Measurements from ENCODE around the gene DNAJC13.
"Not testable (repeated sequence)": the region's sequence is repeated elsewhere in the genome, so short reads cannot be mapped to it uniquely, and the experiment has no call there.

DNAJC13 gene

GRCh38 chr3:132543011-132543739 is 125.9 kb downstream of the DNAJC13 start:
- DNase-seq (ENCODE audit: low read depth in 2 of 2) = no peak

- DNase-seq (ENCODE audit: low read depth in 2 of 2) = no peak
These were observed 126.8 kb downstream of the DNAJC13 start for GRCh38 chr3:132544130-132544529.

GRCh38 chr3:132545471-132545870 is 128.2 kb downstream of the DNAJC13 start:
- no peak for DNase-seq (ENCODE audit: low read depth in 2 of 2)

GRCh38 chr3:132549169-132549568 is 131.9 kb downstream of the DNAJC13 start:
- no peak for DNase-seq (ENCODE audit: low read depth in 2 of 2)

GRCh38 chr3:132549890-132550578 is 132.7 kb downstream of the DNAJC13 start:
- no peak for DNase-seq (ENCODE audit: low read depth in 2 of 2)

GRCh38 chr3:132550579-132551305 is 133.4 kb downstream of the DNAJC13 start:
- DNase-seq (ENCODE audit: low read depth in 2 of 2) = no peak

- no peak for DNase-seq (ENCODE audit: low read depth in 2 of 2)
These were observed 136.5 kb downstream of the DNAJC13 start for GRCh38 chr3:132553826-132554225.

- DNase-seq (ENCODE audit: low read depth in 2 of 2) = no peak
These were observed 137.1 kb downstream of the DNAJC13 start for GRCh38 chr3:132554437-132554836.

GRCh38 chr3:132555306-132556035 is 138.2 kb downstream of the DNAJC13 start:
- DNase-seq (ENCODE audit: low read depth in 2 of 2) = no peak

GRCh38 chr3:132556036-132556386 is 138.7 kb downstream of the DNAJC13 start:
- DNase-seq (ENCODE audit: low read depth in 2 of 2) = not testable (repeated sequence)

- DNase-seq (ENCODE audit: low read depth in 2 of 2) = no peak
These were observed 139.3 kb downstream of the DNAJC13 start for GRCh38 chr3:132556508-132557159.

GRCh38 chr3:132561003-132561402 is 143.7 kb downstream of the DNAJC13 start:
- DNase-seq (ENCODE audit: low read depth in 2 of 2) = no peak

GRCh38 chr3:132563420-132564069 is 146.2 kb downstream of the DNAJC13 start:
- DNase-seq (ENCODE audit: low read depth in 2 of 2) = no peak

GRCh38 chr3:132564070-132564465 is 146.8 kb downstream of the DNAJC13 start:
- no peak for DNase-seq (ENCODE audit: low read depth in 2 of 2)

- DNase-seq (ENCODE audit: low read depth in 2 of 2) = no peak
These were observed 151.1 kb downstream of the DNAJC13 start for GRCh38 chr3:132568422-132568821.

- DNase-seq (ENCODE audit: low read depth in 2 of 2) = no peak
These were observed 151.9 kb downstream of the DNAJC13 start for GRCh38 chr3:132569153-132569552.

GRCh38 chr3:132569580-132569979 is 152.3 kb downstream of the DNAJC13 start:
- no peak for DNase-seq (ENCODE audit: low read depth in 2 of 2)

GRCh38 chr3:132570016-132570415 is 152.7 kb downstream of the DNAJC13 start:
- DNase-seq (ENCODE audit: low read depth in 2 of 2) = no peak

- no peak for DNase-seq (ENCODE audit: low read depth in 2 of 2)
These were observed 156.5 kb downstream of the DNAJC13 start for GRCh38 chr3:132573797-132574211.

- DNase-seq (ENCODE audit: low read depth in 2 of 2) = no peak
These were observed 170.1 kb downstream of the DNAJC13 start for GRCh38 chr3:132587401-132587800.
